HEK293T (cell line): ENCODE measurements around the gene ITPKC.
A peak's percentile ranks its signal among the peaks of the same experiment; 100 is the strongest.

Experiments used
- CTCF ChIA-PET: fragments of 350-600 bp; formaldehyde crosslinking; extraction: SDS; loops from one replicate; lab custom pipeline; 2021; ENCODE audit warnings: antibody characterized with exemption, inconsistent platforms; lab: Yijun Ruan, JAX
- POLR2A ChIA-PET: fragments of 350-600 bp; formaldehyde crosslinking; extraction: SDS; loops from one replicate; lab custom pipeline; 2020; ENCODE audit warnings: antibody characterized with exemption, inconsistent platforms; lab: Yijun Ruan, JAX
- DNase-seq: peaks from one replicate; pipeline ENCODE4 v3.0.0; 2012; ENCODE audit warnings: mixed read lengths; ENCODE audit errors: extremely low spot score
- ARNT ChIP-seq: fragments of 450-650 bp; IDR thresholded peaks from 2 replicates; pipeline ENCODE4 v1.6.1; 2017; ENCODE audit warnings: mild to moderate bottlenecking
- BHLHE40 ChIP-seq: fragments of 450-650 bp; IDR thresholded peaks from 2 replicates; pipeline ENCODE4 v1.6.1; 2016; ENCODE audit warnings: mild to moderate bottlenecking, moderate library complexity, borderline replicate concordance
- CTBP1 ChIP-seq: fragments of 450-650 bp; IDR thresholded peaks from 2 replicates; pipeline ENCODE4 v1.6.1; 2016; ENCODE audit warnings: borderline replicate concordance
- ELF4 ChIP-seq: fragments of 450-650 bp; IDR thresholded peaks from 2 replicates; pipeline ENCODE4 v1.6.1; 2017; ENCODE audit warnings: antibody characterized with exemption
- FOXA1 ChIP-seq: fragments of 450-650 bp; IDR thresholded peaks from 2 replicates; pipeline ENCODE4 v1.6.1; 2016; ENCODE audit warnings: mild to moderate bottlenecking
- FOXK2 ChIP-seq: fragments of 450-650 bp; IDR thresholded peaks from 2 replicates; pipeline ENCODE4 v1.6.1; 2016; ENCODE audit warnings: mild to moderate bottlenecking
- FOXM1 ChIP-seq: fragments of 450-650 bp; IDR thresholded peaks from 2 replicates; pipeline ENCODE4 v1.6.1; 2017; ENCODE audit warnings: mild to moderate bottlenecking, borderline replicate concordance
- HDGF ChIP-seq: fragments of 450-650 bp; IDR thresholded peaks from 2 replicates; pipeline ENCODE4 v1.6.1; 2017; ENCODE audit warnings: antibody characterized with exemption, borderline replicate concordance
- L3MBTL2 ChIP-seq: fragments of 450-650 bp; conservative IDR thresholded peaks from 2 replicates; pipeline ENCODE4 v1.6.1; 2016; ENCODE audit warnings: mild to moderate bottlenecking
- LEF1 ChIP-seq: fragments of 450-650 bp; IDR thresholded peaks from 2 replicates; pipeline ENCODE4 v1.6.1; 2017; ENCODE audit warnings: mild to moderate bottlenecking, borderline replicate concordance
- NFRKB ChIP-seq: fragments of 450-650 bp; IDR thresholded peaks from 2 replicates; pipeline ENCODE4 v1.6.1; 2016; ENCODE audit warnings: mild to moderate bottlenecking, moderate library complexity
- SP1 ChIP-seq: fragments of 450-650 bp; IDR thresholded peaks from 2 replicates; pipeline ENCODE4 v1.6.1; 2017
- SUZ12 ChIP-seq: fragments of 450-650 bp; IDR thresholded peaks from 2 replicates; pipeline ENCODE4 v1.6.1; 2016; ENCODE audit warnings: mild to moderate bottlenecking
- TARDBP ChIP-seq: fragments of 450-650 bp; IDR thresholded peaks from 2 replicates; pipeline ENCODE4 v1.6.1; 2016
- ZNF384 ChIP-seq: fragments of 450-650 bp; IDR thresholded peaks from 2 replicates; pipeline ENCODE4 v1.6.1; 2016
- TF ChIP-seq, protein P1 (sequence below): fragments of 450-650 bp; IDR thresholded peaks from 2 replicates; pipeline ENCODE4 v1.6.1; 2016

Gene ITPKC

DNA sequence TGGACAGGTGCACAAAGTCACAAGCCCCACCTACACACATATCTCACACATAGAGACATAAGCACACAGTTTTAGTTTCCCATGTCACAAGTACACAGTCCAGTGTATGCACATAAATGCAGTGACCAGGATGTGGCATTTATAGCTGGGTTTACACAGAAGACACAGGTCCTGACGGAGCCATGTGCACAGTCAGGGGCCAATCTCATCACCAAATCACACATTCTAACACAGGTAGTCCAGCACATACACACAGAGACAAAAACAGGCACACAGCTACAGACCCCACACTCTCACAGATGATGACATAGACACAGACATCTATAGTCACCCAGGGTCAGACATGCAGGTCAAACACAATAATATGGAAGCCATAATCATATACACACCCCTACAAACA, 28.6 kb upstream of the ITPKC start:
- no peak for DNase-seq
- ChIA-PET POLR2A (no interaction called here), CTCF (no interaction called here)
- no peak for TF ChIP-seq L3MBTL2
- TF ChIP-seq, protein P1, sequence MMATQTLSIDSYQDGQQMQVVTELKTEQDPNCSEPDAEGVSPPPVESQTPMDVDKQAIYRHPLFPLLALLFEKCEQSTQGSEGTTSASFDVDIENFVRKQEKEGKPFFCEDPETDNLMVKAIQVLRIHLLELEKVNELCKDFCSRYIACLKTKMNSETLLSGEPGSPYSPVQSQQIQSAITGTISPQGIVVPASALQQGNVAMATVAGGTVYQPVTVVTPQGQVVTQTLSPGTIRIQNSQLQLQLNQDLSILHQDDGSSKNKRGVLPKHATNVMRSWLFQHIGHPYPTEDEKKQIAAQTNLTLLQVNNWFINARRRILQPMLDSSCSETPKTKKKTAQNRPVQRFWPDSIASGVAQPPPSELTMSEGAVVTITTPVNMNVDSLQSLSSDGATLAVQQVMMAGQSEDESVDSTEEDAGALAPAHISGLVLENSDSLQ = no peak
- TF ChIP-seq HDGF = no peak
- no peak for TF ChIP-seq CTBP1
- no peak for TF ChIP-seq FOXM1
- no peak for TF ChIP-seq SP1
- no peak for TF ChIP-seq NFRKB

- DNase-seq = no peak
- CTCF ChIA-PET = no interaction called here
- POLR2A ChIA-PET = no interaction called here
- TF ChIP-seq SP1 = no peak
- TF ChIP-seq ARNT = no peak
- TF ChIP-seq, protein P1 = peak; percentile 55
- TF ChIP-seq ELF4 = no peak
Measured at GRCh38 chr19:40688987-40689338, 27.9 kb upstream of the ITPKC start.

GRCh38 chr19:40689339-40690049, 27.4 kb upstream of the ITPKC start:
- ChIA-PET POLR2A (no interaction called here), CTCF (no interaction called here)
- DNase-seq = no peak
- TF ChIP-seq TARDBP = peak; percentile 70
- TF ChIP-seq ARNT = no peak
- no peak for TF ChIP-seq ELF4

GRCh38 chr19:40690050-40690692, 26.7 kb upstream of the ITPKC start, which contains the start of gene NUMBL:
TSS of gene NUMBL (minus strand) at chr19:40690651. CDS start at chr19:40690483, 168 bp downstream.
- TF ChIP-seq FOXM1 (peak; percentile 56; the same call in 1 of the 2 replicates), FOXA1 (no peak)
- DNase-seq = no peak
- POLR2A ChIA-PET = interaction anchor here (0.9 to 1.9 kb wide), 3 partner anchors 12 to 109 kb away, joined by 3 to 13 read pairs (median 6); partner anchors contain the start of genes COQ8B, EGLN2 and ITPKC
- CTCF ChIA-PET = no interaction called here

DNA sequence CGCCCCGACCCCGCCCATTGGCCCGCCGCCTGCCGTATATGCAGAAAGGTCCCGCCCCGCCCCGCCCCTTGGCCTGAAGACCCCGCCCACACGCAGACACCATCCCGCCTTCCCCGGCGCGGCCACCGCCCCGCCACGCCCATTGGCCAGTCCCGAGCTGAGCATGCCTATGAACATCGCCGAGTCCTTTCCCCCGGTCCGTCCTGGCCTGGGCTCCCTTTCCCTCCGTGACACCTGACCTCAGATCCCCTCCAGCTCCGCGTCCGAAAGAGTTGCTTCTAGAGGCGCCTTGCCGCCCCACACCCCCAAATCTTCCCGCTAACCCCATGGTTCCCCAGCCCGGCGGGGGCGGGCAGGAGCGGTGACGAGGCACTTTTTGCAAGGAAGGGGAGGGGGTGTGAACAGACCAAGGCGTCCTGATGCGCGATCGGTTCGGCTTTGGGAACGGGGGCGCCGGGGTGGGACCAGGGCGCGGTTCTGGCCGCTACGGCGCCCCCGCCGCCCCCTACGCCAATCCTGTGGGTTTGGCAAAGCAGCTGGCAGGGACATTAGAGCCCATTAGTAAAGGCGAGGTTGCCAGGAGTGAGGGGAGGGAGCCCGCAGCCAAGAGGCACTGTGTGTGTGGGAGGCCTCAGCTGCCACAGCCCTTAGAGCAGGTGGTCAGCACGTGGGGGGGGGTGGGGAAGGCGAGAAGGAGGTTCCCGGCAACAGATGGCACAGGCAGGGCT, 26.1 kb upstream of the ITPKC start:
- DNase-seq = peak; percentile 99
- no peak for TF ChIP-seq SUZ12
- TF ChIP-seq L3MBTL2 = peak; percentile 92
- ChIA-PET CTCF (no interaction called here), POLR2A (interaction anchor here (0.9 to 1.9 kb wide), 4 partner anchors 11 to 108 kb away, joined by 3 to 13 read pairs (median 4); partner anchors contain the start of genes COQ8B, EGLN2 and ITPKC)

DNA sequence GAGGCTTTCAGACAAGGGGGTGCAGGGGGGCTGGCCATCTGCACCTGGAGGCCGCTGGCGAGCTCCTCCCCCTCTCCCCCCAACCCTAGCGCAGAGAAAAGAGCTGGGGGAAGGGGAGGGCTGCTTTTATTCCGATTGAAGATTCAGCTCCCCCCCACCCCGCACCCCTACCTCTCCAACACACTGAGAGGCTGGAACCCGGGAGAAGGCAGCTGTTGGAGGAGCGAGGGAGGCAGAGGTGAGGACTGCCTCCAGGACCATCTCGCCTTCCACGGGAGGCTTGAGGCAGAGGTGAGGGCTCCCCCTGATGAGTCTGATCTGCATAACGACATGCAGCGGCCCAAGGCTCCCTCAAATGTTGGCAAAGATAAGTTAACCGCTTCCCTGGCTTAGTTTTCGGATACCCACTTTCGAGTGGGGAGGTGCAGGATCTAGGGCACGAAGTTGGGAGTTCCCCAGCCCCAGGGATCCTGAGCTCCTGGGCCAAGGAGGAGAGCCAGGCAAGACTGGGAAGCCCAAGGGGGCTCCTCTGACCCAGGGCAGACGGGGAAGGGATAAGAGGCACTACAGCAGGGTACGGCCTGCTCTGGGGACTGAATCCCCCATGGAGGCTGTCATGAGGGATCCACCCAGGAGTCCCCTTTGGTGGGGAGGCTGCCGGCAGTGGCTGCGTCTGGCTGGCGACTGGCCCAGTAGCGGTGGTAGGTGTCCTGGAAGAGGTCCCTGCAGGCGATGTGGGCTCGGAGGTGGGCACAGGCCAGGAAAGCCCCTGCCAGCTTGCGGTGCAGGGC, 25.3 kb upstream of the ITPKC start:
- TF ChIP-seq FOXK2 (no peak), ZNF384 (no peak), FOXM1 (no peak), ARNT (no peak), ELF4 (no peak), LEF1 (no peak), FOXA1 (no peak), NFRKB (no peak), SUZ12 (no peak), TARDBP (no peak), BHLHE40 (no peak)
- POLR2A ChIA-PET = interaction anchor here (1.0 to 1.9 kb wide), 3 partner anchors 15 to 59 kb away, joined by 3 to 13 read pairs (median 3); partner anchors contain the start of genes ACTMAP, COQ8B and ITPKC
- CTCF ChIA-PET = no interaction called here
- DNase-seq = no peak

- CTCF ChIA-PET = no interaction called here
- TF ChIP-seq FOXA1 = no peak
- no peak for TF ChIP-seq FOXM1
- TF ChIP-seq HDGF = no peak
- no peak for TF ChIP-seq BHLHE40
- TF ChIP-seq NFRKB = no peak
- TF ChIP-seq TARDBP = no peak
- TF ChIP-seq ARNT = no peak
- no peak for TF ChIP-seq ZNF384
- no peak for TF ChIP-seq ELF4
- TF ChIP-seq, protein P1 = no peak
- POLR2A ChIA-PET = interaction anchor here (1.6 kb wide), 1 partner anchor 58 kb away, joined by 3 read pairs; the partner anchor contains the start of gene ACTMAP
- DNase-seq = no peak
Measured at GRCh38 chr19:40692212-40692551, 24.7 kb upstream of the ITPKC start.
